GM12878 (cell line): ENCODE results near the gene ZBTB48. TPM values are rescaled to one million over a fixed set of nuclear protein-coding genes. Genes with fewer than 3 reads are reported as not detected.

Source experiments
- ATAC-seq: fragments of 200-7000 bp; cut with Tn5 transposase; 3 replicates; pipeline ENCODE4 v1.9.1; 2020; ENCODE audit warnings: mild to moderate bottlenecking, moderate library complexity
- BruUV-seq: library from RNA; stranded (reverse); fragments of 400-500 nt; replicated peaks from 2 replicates; lab custom pipeline; 2021; lab: Mats Ljungman, UMichigan
- CTCF ChIA-PET: fragments of 300-600 bp; sonication (Branson Sonifier 250); formaldehyde crosslinking; extraction: SDS; loops from one replicate; lab custom pipeline; 2021; ENCODE audit warnings: inconsistent platforms; lab: Yijun Ruan, JAX
- POLR2A ChIA-PET: fragments of 350-600 bp; formaldehyde crosslinking; extraction: SDS; loops from one replicate; lab custom pipeline; 2021; ENCODE audit warnings: inconsistent platforms; lab: Charles Lee
- RAD21 ChIA-PET: fragments of 300-600 bp; sonication (Branson Sonifier 250); formaldehyde crosslinking; loops from one replicate; lab custom pipeline; 2023; ENCODE audit warnings: antibody characterized with exemption; ENCODE audit not compliant: unreplicated experiment; lab: Charles Lee
- SMC1A ChIA-PET: fragments of 300-600 bp; sonication (Branson Sonifier 250); formaldehyde crosslinking; loops from one replicate; lab custom pipeline; 2023; ENCODE audit not compliant: unreplicated experiment, uncharacterized antibody; lab: Charles Lee
- DNase-seq: peaks from one replicate; pipeline ENCODE4 v3.0.0-alpha.2; 2011; ENCODE audit warnings: low read depth, low spot score
- FAIRE-seq: peaks from 3 replicates; lab custom pipeline; 2011; peaks lifted over from hg19 to GRCh38; lab: Jason Lieb, UNC
- H2AFZ ChIP-seq: 2 replicates; pipeline ENCODE4 v1.6.0; 2011; ENCODE audit warnings: low read depth, low read length, control low read depth; ENCODE audit not compliant: control insufficient read depth
- H3K27ac ChIP-seq: 2 replicates; pipeline ENCODE4 v1.5.1; 2011; ENCODE audit warnings: control low read depth; ENCODE audit not compliant: control insufficient read depth, insufficient read depth
- H3K27me3 ChIP-seq, 2 experiments: replicated peaks in 1 of 2; 2 replicates each; pipeline versions ENCODE4 v1.6.0 to v1.6.1; 2011; ENCODE audit warnings: low read length in 1 of 2; ENCODE audit not compliant: control insufficient read depth in 2 of 2, insufficient read depth in 2 of 2
- H3K36me3 ChIP-seq, 2 experiments: 2 replicates each; pipeline ENCODE4 v1.5.1; 2011; ENCODE audit warnings: low read length in 1 of 2; ENCODE audit not compliant: control insufficient read depth in 2 of 2, insufficient read depth in 2 of 2
- H3K4me1 ChIP-seq: 2 replicates; pipeline ENCODE4 v1.6.1; 2011; ENCODE audit warnings: mild to moderate bottlenecking, low read length, moderate library complexity, mixed read lengths; ENCODE audit not compliant: control insufficient read depth, insufficient read depth
- H3K4me2 ChIP-seq: 2 replicates; pipeline ENCODE4 v1.6.0; 2011; ENCODE audit warnings: control low read depth; ENCODE audit not compliant: control insufficient read depth, insufficient read depth
- H3K4me3 ChIP-seq: fragments of 200-600 bp; sonication (generic); 2 replicates; pipeline ENCODE4 v1.5.1; 2016
- H3K79me2 ChIP-seq: 2 replicates; pipeline ENCODE4 v1.6.0; 2011; ENCODE audit warnings: low read length; ENCODE audit not compliant: control insufficient read depth, insufficient read depth
- H3K9ac ChIP-seq: 2 replicates; pipeline ENCODE4 v1.8.0; 2011; ENCODE audit warnings: low read length, control low read depth, mixed read lengths; ENCODE audit not compliant: control insufficient read depth, insufficient read depth
- H3K9me3 ChIP-seq: replicated peaks from 3 replicates; pipeline ENCODE4 v1.5.1; 2011; ENCODE audit warnings: mild to moderate bottlenecking, low read length; ENCODE audit not compliant: control insufficient read depth, insufficient read depth
- H4K20me1 ChIP-seq: 2 replicates; pipeline ENCODE4 v1.6.0; 2011; ENCODE audit not compliant: control insufficient read depth, insufficient read depth
- GATAD2B ChIP-seq: fragments of 450-650 bp; conservative IDR thresholded peaks from 2 replicates; pipeline ENCODE4 v1.6.1; 2017; ENCODE audit warnings: low read depth, mild to moderate bottlenecking, moderate library complexity
- PKNOX1 ChIP-seq: fragments of 450-650 bp; IDR thresholded peaks from 2 replicates; pipeline ENCODE4 v1.6.1; 2016; ENCODE audit warnings: mild to moderate bottlenecking
- POLR2A ChIP-seq: IDR thresholded peaks from 2 replicates; pipeline ENCODE4 v1.6.1; 2011; ENCODE audit warnings: low read depth, mild to moderate bottlenecking, low read length
- SUPT20H ChIP-seq: IDR thresholded peaks from 2 replicates; pipeline ENCODE4 v1.6.1; 2011; ENCODE audit warnings: low read depth, mild to moderate bottlenecking, low read length, moderate library complexity, borderline replicate concordance; ENCODE audit not compliant: control insufficient read depth
- WGBS: methylation state at CpG from one replicate; pipeline ENCODE4 v1.1.6; 2016; ENCODE audit warnings: low lambda C conversion rate; ENCODE audit not compliant: insufficient replicate concordance, insufficient coverage; ENCODE audit errors: missing lambda C conversion rate; 5-methylcytosine and 5-hydroxymethylcytosine counted together
- in situ Hi-C: fragments of 300-500 bp; cut with MboI; formaldehyde crosslinking; loops from 9 replicates; pipeline ENCODE4 v1.14.3; 2018; ENCODE audit warnings: mixed read lengths
- intact Hi-C: fragments of 100-400 bp; cut with micrococcal nuclease; formaldehyde crosslinking; loops from one replicate; pipeline ENCODE4 v1.14.2; 2022; ENCODE audit not compliant: unreplicated experiment
- polyA plus RNA-seq, 11 experiments: library from polyadenylated mRNA; depleted of rRNA in 4 of 11; unstranded in 6 of 11; stranded (reverse) in 5 of 11; fragments of >200 nt; fragmentation: Nextera tagmentation in 4 of 11; fragmentation: Illumina TruSeq in 1 of 11; extraction: Ambion mirVana in 4 of 11; extraction: Trizol in 1 of 11; gene quantifications; 1 replicate in 1 of 11; 2 replicates in 10 of 11; pipeline versions ENCODE4 v1.2.1 to v1.2.3, GENCODE V29; 2011 to 2016; ENCODE audit warnings: inconsistent platforms in 2 of 11, missing spikeins in 2 of 11, low read depth in 1 of 11
- total RNA-seq, 4 experiments: library from RNA; depleted of rRNA in 3 of 4; stranded (reverse); fragments of >200 nt in 3 of 4; fragmentation: Illumina TruSeq in 1 of 4; extraction: Trizol in 1 of 4; gene quantifications; 2 replicates each; pipeline versions ENCODE4 v1.2.1 to v1.2.3, GENCODE V29; 2013 to 2021

The ZBTB48 gene
- total and polyA plus RNA-seq, 10 of the 15 experiments (the other 5 are each of a cell fraction or from before 2014, with no cell fraction given): 1.00 to 25.3 (median 16.7) TPM

GRCh38 chr1:6627031-6627430 lies 47.2 kb downstream of the ZBTB48 start:
- Histone ChIP-seq H3K4me3 (no peak overlapping the region), H3K79me2 (peaks cover 22% of the 10 kb centered on the region), H3K9ac (no peak overlapping the region), H3K27ac (no peak overlapping the region), H4K20me1 (no peaks in the 10 kb centered on the region), H3K4me1 (peaks cover 16% of the 10 kb centered on the region), H3K27me3 (no peaks in the 10 kb centered on the region), H3K4me2 (peak overlapping the region; percentile 85; the same call in 1 of the 2 replicates), H3K36me3 (peaks cover 6 to 7% of the 10 kb centered on the region in 2 experiments; a peak in 3 of 4 replicates), H3K9me3 (no peaks in the 10 kb centered on the region), H2AFZ (no peak overlapping the region)
- FAIRE-seq (no peak), DNase-seq (no peak), ATAC-seq (no peak)
- ChIA-PET CTCF (interaction anchor here (1.2 kb wide), 1 partner anchor 19 kb away, joined by 4 read pairs; no protein-coding TSS in a partner anchor), RAD21 (no interaction called here), SMC1A (interaction anchor here (1.4 to 1.5 kb wide), 2 partner anchors 18 to 24 kb away, joined by 3 to 4 read pairs; no protein-coding TSS in a partner anchor), POLR2A (no interaction called here)
- intact Hi-C loops (no loop called here), in situ Hi-C loops (no loop called here)
- BruUV-seq: no TSS peak
- TF ChIP-seq PKNOX1 (0 out of 2 replicates have a peak, but pooled peaks have one; percentile 16), SUPT20H (no peak)
- WGBS: 32% methylated on average over 9 of the region's 9 CpGs

- CTCF ChIA-PET: no interaction called here
- in situ Hi-C loops: no loop called here
- Histone ChIP-seq H3K9ac (no peak overlapping the region), H3K4me3 (no peak overlapping the region), H3K27me3 (no peaks in the 10 kb centered on the region), H3K79me2 (peaks cover 22% of the 10 kb centered on the region), H3K9me3 (no peaks in the 10 kb centered on the region), H2AFZ (no peak overlapping the region)
- POLR2A ChIA-PET: interaction anchor here (1.0 kb wide), 1 partner anchor 50 kb away, joined by 3 read pairs; no protein-coding TSS in a partner anchor
- SMC1A ChIA-PET: interaction anchor here (1.5 kb wide), 1 partner anchor 19 kb away, joined by 3 read pairs; no protein-coding TSS in a partner anchor
- intact Hi-C loops: no loop called here
- DNase-seq: no peak
- RAD21 ChIA-PET: no interaction called here
- BruUV-seq: no TSS peak
- 0 out of 2 replicates have a peak, but pooled peaks have one; percentile 0 for TF ChIP-seq POLR2A
- no peak for TF ChIP-seq GATAD2B
- TF ChIP-seq, all 136 proteins: peak for 1
- Histone ChIP-seq H3K4me2 (no peak overlapping the region), H3K27ac (no peak overlapping the region), H4K20me1 (no peaks in the 10 kb centered on the region), H3K36me3 (peaks cover 3 to 9% of the 10 kb centered on the region in 2 experiments; a peak in 3 of 4 replicates), H3K4me1 (peaks cover 16% of the 10 kb centered on the region)
- ATAC-seq: no peak
- 92% methylated on average over 21 of the region's 21 CpGs for WGBS
- no peak for FAIRE-seq
These were observed 48.2 kb downstream of the ZBTB48 start for GRCh38 chr1:6627841-6628545.
